GM23338 (cell line): Measurements from ENCODE around the gene LGALS14. TPM values are rescaled to one million over a fixed set of nuclear protein-coding genes. Genes with fewer than 3 reads are reported as not detected.

Source experiments
- ATAC-seq: fragments of 200-7000 bp; cut with Tn5 transposase; 3 replicates; pipeline ENCODE4 v1.9.1; 2020
- DNase-seq: peaks from one replicate; pipeline ENCODE4 v3.0.0-alpha.2; 2015; ENCODE audit warnings: low spot score
- H2AFZ ChIP-seq: fragments of 200-600 bp; sonication (generic); 2 replicates; pipeline ENCODE4 v1.8.0; 2016; ENCODE audit warnings: antibody characterized with exemption, mild to moderate bottlenecking, moderate library complexity
- H3F3A ChIP-seq: fragments of 200-600 bp; sonication (generic); replicated peaks from 2 replicates; pipeline ENCODE4 v1.8.0; 2017; ENCODE audit warnings: antibody characterized with exemption, mixed run types, low read depth
- H3K27ac ChIP-seq: fragments of 200-600 bp; sonication (generic); 2 replicates; pipeline ENCODE4 v1.6.1; 2016; ENCODE audit warnings: low read depth
- H3K27me3 ChIP-seq: fragments of 200-600 bp; sonication (generic); 2 replicates; pipeline ENCODE4 v1.8.0; 2016; ENCODE audit warnings: mild to moderate bottlenecking, mixed run types, moderate library complexity; ENCODE audit not compliant: insufficient read depth
- H3K36me3 ChIP-seq: fragments of 200-600 bp; sonication (generic); 2 replicates; pipeline ENCODE4 v1.8.0; 2016; ENCODE audit warnings: mild to moderate bottlenecking; ENCODE audit not compliant: insufficient read depth
- H3K4me1 ChIP-seq: fragments of 200-600 bp; sonication (generic); 2 replicates; pipeline ENCODE4 v1.8.0; 2016; ENCODE audit warnings: mild to moderate bottlenecking, moderate library complexity; ENCODE audit not compliant: insufficient read depth
- H3K4me2 ChIP-seq: fragments of 200-600 bp; sonication (generic); 2 replicates; pipeline ENCODE4 v1.7.1; 2017; ENCODE audit warnings: mixed run types
- H3K4me3 ChIP-seq: fragments of 200-600 bp; sonication (generic); 2 replicates; pipeline ENCODE4 v1.6.1; 2016; ENCODE audit warnings: mixed run types
- H3K79me2 ChIP-seq: fragments of 200-600 bp; sonication (generic); replicated peaks from 2 replicates; pipeline ENCODE4 v1.8.0; 2017; ENCODE audit warnings: mild to moderate bottlenecking; ENCODE audit not compliant: insufficient read depth
- H3K9me2 ChIP-seq: fragments of 200-600 bp; sonication (generic); 2 replicates; pipeline ENCODE4 v1.8.0; 2017; ENCODE audit not compliant: insufficient read depth
- H4K20me1 ChIP-seq: fragments of 200-600 bp; sonication (generic); replicated peaks from 2 replicates; pipeline ENCODE4 v1.8.0; 2017; ENCODE audit warnings: mild to moderate bottlenecking; ENCODE audit not compliant: insufficient read depth
- H3K27ac Mint-ChIP-seq: 2 replicates; pipeline ENCODE4 v1.8.0; 2020; ENCODE audit warnings: inconsistent platforms, mild to moderate bottlenecking, moderate library complexity, mixed read lengths
- H3K27me3 Mint-ChIP-seq: 3 replicates; pipeline ENCODE4 v1.8.0; 2022; ENCODE audit warnings: low read depth, mild to moderate bottlenecking, moderate library complexity, mixed read lengths, inconsistent platforms; ENCODE audit not compliant: insufficient read depth, poor library complexity
- H3K36me3 Mint-ChIP-seq: 3 replicates; pipeline ENCODE4 v1.8.0; 2021; ENCODE audit warnings: low read depth, mild to moderate bottlenecking, inconsistent platforms, moderate library complexity, mixed read lengths
- H3K4me1 Mint-ChIP-seq: 3 replicates; pipeline ENCODE4 v1.8.0; 2020; ENCODE audit warnings: mild to moderate bottlenecking, inconsistent platforms, mixed read lengths
- H3K4me3 Mint-ChIP-seq: 3 replicates; pipeline ENCODE4 v1.8.0; 2021; ENCODE audit warnings: moderate library complexity, mild to moderate bottlenecking, inconsistent platforms, mixed read lengths
- H3K9me3 Mint-ChIP-seq: 3 replicates; pipeline ENCODE4 v1.8.0; 2020; ENCODE audit warnings: moderate library complexity, mild to moderate bottlenecking, inconsistent platforms, mixed read lengths
- CTCF ChIP-seq, 2 experiments: fragments of 200-600 bp in 1 of 2; sonication (generic) in 1 of 2; conservative IDR thresholded peaks; 2 replicates each; pipeline versions ENCODE4 v1.5.1 to v1.6.1; 2016 to 2017; ENCODE audit warnings: antibody characterized with exemption in 2 of 2, low read depth in 2 of 2, mild to moderate bottlenecking in 2 of 2, moderate library complexity in 1 of 2
- ZNF462 ChIP-seq: fragments of 250-450 bp; sonication (Bioruptor Pico); IDR thresholded peaks from 2 replicates; pipeline ENCODE4 v1.5.0; 2020; ENCODE audit warnings: mild to moderate bottlenecking, moderate library complexity
- polyA plus RNA-seq: library from polyadenylated mRNA; unstranded; fragments of >200 nt; fragmentation: Nextera tagmentation; extraction: Ambion mirVana; gene quantifications from 2 replicates; pipeline ENCODE4 v1.2.1, GENCODE V29; 2016
- total RNA-seq: library from RNA; depleted of rRNA; stranded (reverse); fragments of >200 nt; shearing (Covaris generic); gene quantifications from 2 replicates; pipeline ENCODE4 v1.2.3, GENCODE V29; 2014

LGALS14 gene
- total and polyA plus RNA-seq, 2 experiments from 2014 or later: not detected

- H3K4me1 Mint-ChIP-seq: no peaks in the 10 kb centered on the region; the same call in 2 of the 3 replicates
- ATAC-seq: peak; percentile 58
- H3K4me2 ChIP-seq: no peak overlapping the region
- no peaks in the 10 kb centered on the region for H4K20me1 ChIP-seq
- no peak for DNase-seq
- H3K27ac Mint-ChIP-seq: no peak overlapping the region
- no peaks in the 10 kb centered on the region for H3K27me3 ChIP-seq
- TF ChIP-seq ZNF462 (CRISPR knock-in tag) (no peak), CTCF (conservative IDR thresholded peaks at IDR 0.05; ENCODE audit: low read depth in 2 of 2) (peak in 1 of 2 experiments; percentile 24; a peak in 2 of 4 replicates)
- H3K27ac ChIP-seq: no peak overlapping the region
- H3F3A ChIP-seq: no peaks in the 10 kb centered on the region
- H3K79me2 ChIP-seq: no peaks in the 10 kb centered on the region
- no peak overlapping the region for H3K4me3 Mint-ChIP-seq
- H3K36me3 ChIP-seq: no peaks in the 10 kb centered on the region
- no peak overlapping the region for H2AFZ ChIP-seq
- H3K4me1 ChIP-seq: no peaks in the 10 kb centered on the region
- H3K9me2 ChIP-seq: no peaks in the 10 kb centered on the region
- H3K27me3 Mint-ChIP-seq: peaks cover 11% of the 10 kb centered on the region
- no peak overlapping the region for H3K4me3 ChIP-seq
- H3K9me3 Mint-ChIP-seq: no peaks in the 10 kb centered on the region
- H3K36me3 Mint-ChIP-seq: no peaks in the 10 kb centered on the region
These were observed 26.1 kb upstream of the LGALS14 start for GRCh38 chr19:39677961-39678889.
